Measurements from ENCODE around the gene TYK2. TPM values are rescaled to one million over a fixed set of nuclear protein-coding genes. Genes with fewer than 3 reads are reported as not detected.

TYK2 gene
- polyA plus RNA-seq, 1 donor (not counting 4 experiments of a cell fraction or from before 2014, with no cell fraction given), result 32.6 TPM

DNA sequence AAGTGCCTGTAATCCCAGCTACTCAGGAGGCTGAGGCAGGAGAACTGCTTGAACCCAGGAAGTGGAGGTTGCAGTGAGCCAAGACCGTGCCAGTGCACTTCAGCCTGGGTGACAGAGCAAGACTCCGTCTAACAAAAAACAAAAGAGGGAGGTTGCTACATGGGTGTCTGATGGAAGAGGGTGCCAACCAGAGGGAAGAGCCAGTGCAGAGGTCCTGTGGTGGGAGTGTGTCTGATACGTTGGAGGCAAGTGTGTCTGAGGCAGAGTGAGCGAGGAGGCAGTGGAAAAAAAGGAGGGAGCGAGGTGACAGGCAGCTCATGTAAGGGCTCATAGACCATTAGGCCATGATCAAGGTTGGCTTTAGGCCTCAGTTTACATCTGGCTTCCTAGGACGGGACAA, 46.8 kb upstream of the TYK2 start:
- peaks cover 63% of the 10 kb centered on the region for H3K27me3 ChIP-seq (ENCODE audit: control insufficient read depth, extremely low read depth, insufficient read depth, low read length)
- DNase-seq (ENCODE audit: low read depth, low spot score) (no peak), FAIRE-seq (no peak)
- H3K9ac ChIP-seq (ENCODE audit: control insufficient read depth, extremely low read depth, insufficient read depth, low read length), result no peak overlapping the region
- H3K4me2 ChIP-seq (ENCODE audit: control insufficient read depth, extremely low read depth, insufficient read depth, low read depth, low read length), result no peak overlapping the region
- no peak overlapping the region for H3K4me3 ChIP-seq (ENCODE audit: control insufficient read depth in 2 of 3, extremely low read depth in 1 of 3, insufficient read depth in 2 of 3, low read depth in 1 of 3, low read length in 3 of 3)
- H3K27ac ChIP-seq (ENCODE audit: control insufficient read depth, insufficient read depth, low read length), result no peak overlapping the region
- no peaks in the 10 kb centered on the region for H4K20me1 ChIP-seq (ENCODE audit: control insufficient read depth, extremely low read depth, insufficient read depth, low read length)
- H3K9me3 ChIP-seq (ENCODE audit: control insufficient read depth, low read depth, low read length), result no peaks in the 10 kb centered on the region
- no peaks in the 10 kb centered on the region for H3K9me1 ChIP-seq (ENCODE audit: control insufficient read depth, extremely low read depth, insufficient read depth, low read length)
- H3K4me1 ChIP-seq (ENCODE audit: control insufficient read depth, extremely low read depth, insufficient read depth, low read length), result peaks cover 12% of the 10 kb centered on the region
- H3K79me2 ChIP-seq (ENCODE audit: control insufficient read depth, insufficient read depth, low read length), result no peaks in the 10 kb centered on the region
- H3K36me3 ChIP-seq (ENCODE audit: control insufficient read depth in 2 of 2, extremely low read depth in 1 of 2, insufficient read depth in 2 of 2, low read length in 2 of 2), result no peaks in the 10 kb centered on the region
- dilution Hi-C loops (cut with MboI; ENCODE audit: extremely low pct_ligation_motif_present, low sequenced_read_pairs), result no loop called here
- no peak for TF ChIP-seq EZH2 (IDR thresholded peaks at IDR 0.05; ENCODE audit: low read length)
- TF ChIP-seq, protein P1, sequence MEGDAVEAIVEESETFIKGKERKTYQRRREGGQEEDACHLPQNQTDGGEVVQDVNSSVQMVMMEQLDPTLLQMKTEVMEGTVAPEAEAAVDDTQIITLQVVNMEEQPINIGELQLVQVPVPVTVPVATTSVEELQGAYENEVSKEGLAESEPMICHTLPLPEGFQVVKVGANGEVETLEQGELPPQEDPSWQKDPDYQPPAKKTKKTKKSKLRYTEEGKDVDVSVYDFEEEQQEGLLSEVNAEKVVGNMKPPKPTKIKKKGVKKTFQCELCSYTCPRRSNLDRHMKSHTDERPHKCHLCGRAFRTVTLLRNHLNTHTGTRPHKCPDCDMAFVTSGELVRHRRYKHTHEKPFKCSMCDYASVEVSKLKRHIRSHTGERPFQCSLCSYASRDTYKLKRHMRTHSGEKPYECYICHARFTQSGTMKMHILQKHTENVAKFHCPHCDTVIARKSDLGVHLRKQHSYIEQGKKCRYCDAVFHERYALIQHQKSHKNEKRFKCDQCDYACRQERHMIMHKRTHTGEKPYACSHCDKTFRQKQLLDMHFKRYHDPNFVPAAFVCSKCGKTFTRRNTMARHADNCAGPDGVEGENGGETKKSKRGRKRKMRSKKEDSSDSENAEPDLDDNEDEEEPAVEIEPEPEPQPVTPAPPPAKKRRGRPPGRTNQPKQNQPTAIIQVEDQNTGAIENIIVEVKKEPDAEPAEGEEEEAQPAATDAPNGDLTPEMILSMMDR (optimal IDR thresholded peaks at IDR 0.05 in 1 of 3, IDR thresholded peaks at IDR 0.05 in 1 of 3, conservative IDR thresholded peaks at IDR 0.05 in 1 of 3; ENCODE audit: extremely low read depth in 1 of 3, insufficient read depth in 2 of 3, low read length in 3 of 3), result no peak
- no peak overlapping the region for H2AFZ ChIP-seq (ENCODE audit: control insufficient read depth, low read length)

DNA sequence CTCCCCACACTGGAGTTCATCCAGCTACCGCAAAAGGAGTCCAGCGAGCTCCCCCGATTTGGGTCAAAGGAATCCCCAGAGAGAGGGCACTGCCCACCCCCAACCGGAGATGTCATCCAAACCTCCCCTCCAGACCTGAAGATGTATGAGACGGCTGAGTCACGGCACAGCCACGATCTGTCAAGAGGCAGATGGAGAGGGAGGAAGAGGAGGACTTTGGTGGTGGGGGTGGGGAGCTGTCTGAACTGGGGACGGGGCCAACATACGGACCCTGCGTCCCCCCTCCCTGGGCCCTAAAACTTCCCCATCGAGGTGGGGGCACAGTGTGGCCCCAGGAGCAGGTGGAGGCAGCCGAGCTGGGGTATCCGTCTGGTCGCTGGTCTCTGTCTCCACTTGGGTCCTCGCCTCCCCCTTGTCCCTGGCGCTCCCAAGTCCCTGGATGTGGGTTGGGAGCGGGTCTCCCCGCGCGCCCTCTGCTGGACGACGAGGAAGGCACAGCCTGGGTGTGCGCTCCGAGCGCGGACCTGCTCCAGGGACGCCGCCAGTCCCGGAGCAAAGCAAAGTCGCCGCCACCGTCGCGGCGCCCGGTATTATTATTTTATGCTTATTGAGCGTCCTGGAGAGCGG, 43.8 kb upstream of the TYK2 start:
- Histone ChIP-seq H3K4me3 (ENCODE audit: control insufficient read depth in 2 of 3, extremely low read depth in 1 of 3, insufficient read depth in 2 of 3, low read depth in 1 of 3, low read length in 3 of 3) (peak overlapping the region; percentile 18 to 55 (median 20)), H3K36me3 (ENCODE audit: control insufficient read depth in 2 of 2, extremely low read depth in 1 of 2, insufficient read depth in 2 of 2, low read length in 2 of 2) (no peaks in the 10 kb centered on the region), H3K4me2 (ENCODE audit: control insufficient read depth, extremely low read depth, insufficient read depth, low read depth, low read length) (peak overlapping the region; percentile 81), H3K9ac (ENCODE audit: control insufficient read depth, extremely low read depth, insufficient read depth, low read length) (no peak overlapping the region), H3K9me1 (ENCODE audit: control insufficient read depth, extremely low read depth, insufficient read depth, low read length) (no peaks in the 10 kb centered on the region), H3K9me3 (ENCODE audit: control insufficient read depth, low read depth, low read length) (no peaks in the 10 kb centered on the region), H3K4me1 (ENCODE audit: control insufficient read depth, extremely low read depth, insufficient read depth, low read length) (peaks cover 21% of the 10 kb centered on the region), H3K79me2 (ENCODE audit: control insufficient read depth, insufficient read depth, low read length) (no peaks in the 10 kb centered on the region), H4K20me1 (ENCODE audit: control insufficient read depth, extremely low read depth, insufficient read depth, low read length) (no peaks in the 10 kb centered on the region), H2AFZ (ENCODE audit: control insufficient read depth, low read length) (peak overlapping the region; percentile 33), H3K27ac (ENCODE audit: control insufficient read depth, insufficient read depth, low read length) (no peak overlapping the region), H3K27me3 (ENCODE audit: control insufficient read depth, extremely low read depth, insufficient read depth, low read length) (peaks cover 65% of the 10 kb centered on the region)
- no peak for FAIRE-seq
- DNase-seq (ENCODE audit: low read depth, low spot score), result no peak
- no peak for TF ChIP-seq EZH2 (IDR thresholded peaks at IDR 0.05; ENCODE audit: low read length)
- TF ChIP-seq, protein P1 (optimal IDR thresholded peaks at IDR 0.05 in 1 of 3, IDR thresholded peaks at IDR 0.05 in 1 of 3, conservative IDR thresholded peaks at IDR 0.05 in 1 of 3; ENCODE audit: extremely low read depth in 1 of 3, insufficient read depth in 2 of 3, low read length in 3 of 3), result peak; percentile 60 to 95 (median 90)
- dilution Hi-C loops (cut with MboI; ENCODE audit: extremely low pct_ligation_motif_present, low sequenced_read_pairs), result no loop called here

Measured in keratinocyte (primary cell).